CD14-positive monocyte (primary cell): Measurements from ENCODE around the gene NTM. TPM values are rescaled to one million over a fixed set of nuclear protein-coding genes. Genes with fewer than 3 reads are reported as not detected.

Source experiments
- DNase-seq, 3 donors: peaks; one replicate each; pipeline ENCODE4 v3.0.0-alpha.2; 2011 to 2022
- H2AFZ ChIP-seq: 2 replicates; pipeline ENCODE4 v1.6.0; 2012; ENCODE audit warnings: mild to moderate bottlenecking, low read depth, low read length, inconsistent platforms; ENCODE audit not compliant: insufficient read depth, poor library complexity, severe bottlenecking
- H3K27ac ChIP-seq, 2 donors: 1 replicate in 1 of 2; 2 replicates in 1 of 2; pipeline ENCODE4 v1.5.1; 2012 to 2013; ENCODE audit warnings: low read length in 2 of 2, control low read depth in 1 of 2, inconsistent platforms in 1 of 2, low read depth in 1 of 2, mild to moderate bottlenecking in 1 of 2
- H3K27me3 ChIP-seq, 2 donors: one replicate each; pipeline versions ENCODE4 v1.6.0 to v1.6.1; 2011 to 2013; ENCODE audit warnings: low read length in 2 of 2; ENCODE audit not compliant: control insufficient read depth in 2 of 2, insufficient read depth in 2 of 2
- H3K36me3 ChIP-seq, 2 donors: replicated peaks in 1 of 2; 1 replicate in 1 of 2; 2 replicates in 1 of 2; pipeline versions ENCODE4 v1.5.1 to v1.6.1; 2012 to 2013; ENCODE audit warnings: low read length in 2 of 2, control low read depth in 1 of 2, inconsistent platforms in 1 of 2, mild to moderate bottlenecking in 1 of 2; ENCODE audit not compliant: insufficient read depth in 2 of 2, control insufficient read depth in 1 of 2
- H3K4me1 ChIP-seq, 2 donors: 1 replicate in 1 of 2; 2 replicates in 1 of 2; pipeline versions ENCODE4 v1.5.1 to v1.6.1; 2012 to 2013; ENCODE audit warnings: low read length in 2 of 2, control low read depth in 1 of 2, inconsistent platforms in 1 of 2, mild to moderate bottlenecking in 1 of 2, moderate library complexity in 1 of 2; ENCODE audit not compliant: insufficient read depth in 2 of 2, control insufficient read depth in 1 of 2
- H3K4me2 ChIP-seq: replicated peaks from 2 replicates; pipeline ENCODE3; 2012; ENCODE audit warnings: low read length, moderate library complexity, mild to moderate bottlenecking; ENCODE audit not compliant: poor library complexity, severe bottlenecking; ENCODE audit errors: extremely low read depth
- H3K4me3 ChIP-seq, 3 experiments: fragments of 200-600 bp in 1 of 3; sonication (generic) in 1 of 3; replicated peaks in 1 of 3; 1 replicate in 2 of 3; 2 replicates in 1 of 3; pipeline ENCODE4 v1.5.1; 2011 to 2013; ENCODE audit warnings: low read length in 3 of 3, mild to moderate bottlenecking in 3 of 3, control low read depth in 2 of 3, low read depth in 2 of 3, inconsistent platforms in 1 of 3, moderate library complexity in 1 of 3
- H3K79me2 ChIP-seq: 2 replicates; pipeline ENCODE4 v1.6.0; 2012; ENCODE audit warnings: mild to moderate bottlenecking, control low read depth, inconsistent platforms, low read length, moderate library complexity; ENCODE audit not compliant: insufficient read depth
- H3K9ac ChIP-seq: 2 replicates; pipeline ENCODE4 v1.6.0; 2017; ENCODE audit warnings: low read length, mild to moderate bottlenecking; ENCODE audit not compliant: insufficient read depth, poor library complexity, severe bottlenecking
- H3K9me3 ChIP-seq, 2 donors: replicated peaks in 1 of 2; 1 replicate in 1 of 2; 2 replicates in 1 of 2; pipeline versions ENCODE4 v1.5.1 to v1.6.1; 2012 to 2013; ENCODE audit warnings: low read length in 2 of 2, control low read depth in 1 of 2; ENCODE audit not compliant: control insufficient read depth in 1 of 2, insufficient read depth in 1 of 2
- H4K20me1 ChIP-seq: 2 replicates; pipeline ENCODE4 v1.6.0; 2012; ENCODE audit warnings: mild to moderate bottlenecking, low read length, control low read depth, moderate library complexity; ENCODE audit not compliant: insufficient read depth
- H3K27ac Mint-ChIP-seq, 7 donors: one replicate each; pipeline ENCODE4 v1.8.0; 2020; ENCODE audit warnings: mild to moderate bottlenecking in 7 of 7, mixed read lengths in 7 of 7, moderate library complexity in 6 of 7, inconsistent platforms in 2 of 7
- H3K27me3 Mint-ChIP-seq, 3 donors: one replicate each; pipeline ENCODE4 v1.8.0; 2021 to 2022; ENCODE audit warnings: low read depth in 3 of 3, mild to moderate bottlenecking in 3 of 3, mixed read lengths in 3 of 3, moderate library complexity in 3 of 3, inconsistent platforms in 1 of 3
- H3K36me3 Mint-ChIP-seq, 2 donors: one replicate each; pipeline ENCODE4 v1.8.0; 2020; ENCODE audit warnings: mixed read lengths in 2 of 2, inconsistent platforms in 1 of 2, mild to moderate bottlenecking in 1 of 2
- H3K4me1 Mint-ChIP-seq: one replicate; pipeline ENCODE4 v1.8.0; 2020; ENCODE audit warnings: mild to moderate bottlenecking, mixed read lengths
- H3K4me3 Mint-ChIP-seq, 2 donors: one replicate each; pipeline ENCODE4 v1.8.0; 2020; ENCODE audit warnings: mild to moderate bottlenecking in 2 of 2, mixed read lengths in 2 of 2, moderate library complexity in 1 of 2
- H3K9me3 Mint-ChIP-seq, 7 donors: one replicate each; pipeline ENCODE4 v1.8.0; 2020 to 2022; ENCODE audit warnings: mixed read lengths in 7 of 7, mild to moderate bottlenecking in 6 of 7, moderate library complexity in 6 of 7, inconsistent platforms in 2 of 7
- WGBS: methylation state at CpG from one replicate; pipeline ENCODE4 v1.1.5; 2013; ENCODE audit warnings: missing lambda C conversion rate; ENCODE audit not compliant: insufficient coverage; 5-methylcytosine and 5-hydroxymethylcytosine counted together
- intact Hi-C, 2 donors: fragments of 100-400 bp; cut with micrococcal nuclease; formaldehyde crosslinking; loops; one replicate each; pipeline versions ENCODE4 v1.15.0 to v1.15.1; 2023
- polyA plus RNA-seq, 3 donors: library from polyadenylated mRNA; depleted of rRNA in 1 of 3; unstranded in 2 of 3; stranded (reverse) in 1 of 3; fragments of 300-500 nt in 2 of 3; fragments of >200 nt in 1 of 3; fragmentation: Illumina TruSeq in 2 of 3; gene quantifications; 1 replicate in 2 of 3; 2 replicates in 1 of 3; pipeline ENCODE4 v1.2.3, GENCODE V29; 2012 to 2021
- TF ChIP-seq, protein P1 (sequence below): fragments of 200-600 bp; IDR thresholded peaks from one replicate; pipeline ENCODE4 v1.8.0; 2022; ENCODE audit warnings: antibody characterized with exemption, mild to moderate bottlenecking

The NTM gene
- polyA plus RNA-seq, 3 donors, result not detected

DNA sequence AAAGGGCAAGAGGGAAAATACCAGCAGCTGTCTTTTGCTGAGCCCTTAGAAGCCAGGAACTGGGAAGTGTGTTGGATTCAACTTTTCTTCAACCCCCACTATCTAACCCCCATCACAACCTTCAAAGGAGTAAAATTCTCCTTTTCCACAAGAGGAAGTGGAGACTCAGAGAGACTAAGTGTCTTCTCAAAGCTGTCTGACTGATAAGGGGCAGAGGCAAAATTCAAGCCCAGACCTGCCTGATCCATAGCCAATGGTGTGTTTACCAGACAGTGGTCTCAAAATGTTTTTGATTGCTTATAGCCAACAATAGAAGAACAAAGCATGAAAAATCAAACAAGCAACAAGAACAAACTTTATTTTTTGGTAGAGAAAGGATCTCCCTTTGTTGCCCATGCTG, 707.0 kb downstream of the NTM start:
- Histone ChIP-seq H3K27ac (no peak overlapping the region), H3K9me3 (peaks cover 0 to 12% of the 10 kb centered on the region in 2 donors), H3K4me2 (no peak overlapping the region), H3K27me3 (no peaks in the 10 kb centered on the region), H3K4me3 (no peak overlapping the region), H3K9ac (no peak overlapping the region), H3K36me3 (no peaks in the 10 kb centered on the region), H2AFZ (no peak overlapping the region), H4K20me1 (no peaks in the 10 kb centered on the region), H3K4me1 (peaks cover under 1% of the 10 kb centered on the region in 2 donors), H3K79me2 (no peaks in the 10 kb centered on the region)
- TF ChIP-seq, protein P1, sequence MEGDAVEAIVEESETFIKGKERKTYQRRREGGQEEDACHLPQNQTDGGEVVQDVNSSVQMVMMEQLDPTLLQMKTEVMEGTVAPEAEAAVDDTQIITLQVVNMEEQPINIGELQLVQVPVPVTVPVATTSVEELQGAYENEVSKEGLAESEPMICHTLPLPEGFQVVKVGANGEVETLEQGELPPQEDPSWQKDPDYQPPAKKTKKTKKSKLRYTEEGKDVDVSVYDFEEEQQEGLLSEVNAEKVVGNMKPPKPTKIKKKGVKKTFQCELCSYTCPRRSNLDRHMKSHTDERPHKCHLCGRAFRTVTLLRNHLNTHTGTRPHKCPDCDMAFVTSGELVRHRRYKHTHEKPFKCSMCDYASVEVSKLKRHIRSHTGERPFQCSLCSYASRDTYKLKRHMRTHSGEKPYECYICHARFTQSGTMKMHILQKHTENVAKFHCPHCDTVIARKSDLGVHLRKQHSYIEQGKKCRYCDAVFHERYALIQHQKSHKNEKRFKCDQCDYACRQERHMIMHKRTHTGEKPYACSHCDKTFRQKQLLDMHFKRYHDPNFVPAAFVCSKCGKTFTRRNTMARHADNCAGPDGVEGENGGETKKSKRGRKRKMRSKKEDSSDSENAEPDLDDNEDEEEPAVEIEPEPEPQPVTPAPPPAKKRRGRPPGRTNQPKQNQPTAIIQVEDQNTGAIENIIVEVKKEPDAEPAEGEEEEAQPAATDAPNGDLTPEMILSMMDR, result no peak
- DNase-seq, result no peak
- H3K27me3 Mint-ChIP-seq, result peaks cover 0 to 2% (median 2%) of the 10 kb centered on the region in 3 donors
- H3K36me3 Mint-ChIP-seq, result no peaks in the 10 kb centered on the region
- no peak overlapping the region for H3K27ac Mint-ChIP-seq
- intact Hi-C loops, result no loop called here
- no peak overlapping the region for H3K4me3 Mint-ChIP-seq
- H3K4me1 Mint-ChIP-seq, result peaks cover 5% of the 10 kb centered on the region
- H3K9me3 Mint-ChIP-seq, result peaks cover 0 to 19% (median 11%) of the 10 kb centered on the region in 7 donors

DNA sequence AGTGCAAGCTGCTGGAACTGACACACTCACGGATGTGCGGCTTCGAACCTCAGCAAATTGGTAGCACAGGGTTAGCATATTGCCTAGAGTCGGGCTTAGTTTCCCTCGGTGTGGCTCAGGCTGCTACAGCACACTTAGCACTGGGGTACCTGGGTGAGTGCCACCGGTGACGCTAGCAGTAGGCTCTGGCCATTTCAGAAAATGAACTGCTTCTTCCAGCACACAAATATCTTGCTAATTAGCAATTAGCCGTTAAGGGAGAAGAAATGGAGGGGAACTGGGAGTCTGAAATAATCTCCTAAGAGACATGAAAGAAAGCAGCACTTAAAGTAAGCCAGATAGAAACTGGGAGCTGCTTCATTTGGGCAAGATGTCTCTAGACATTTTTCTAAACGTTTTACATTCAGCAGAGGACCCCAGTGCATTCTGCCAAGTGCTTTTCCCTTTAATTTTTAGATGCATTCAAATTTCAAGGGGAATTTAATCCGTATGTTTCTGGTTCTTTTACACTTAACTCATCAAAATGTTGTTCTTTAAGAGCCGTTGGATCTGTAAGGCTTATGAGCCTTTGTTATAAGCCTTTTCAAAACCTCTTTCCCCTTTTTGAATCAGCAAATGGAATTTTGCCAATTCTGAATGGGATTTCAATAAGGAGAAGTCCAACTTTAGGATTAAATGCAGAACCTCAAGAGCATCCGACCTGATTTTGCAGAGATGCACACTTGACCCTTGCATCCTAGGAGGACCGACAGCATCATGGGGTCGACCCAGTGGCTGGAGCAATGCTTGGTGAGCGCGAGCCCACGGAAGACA, 708.1 kb downstream of the NTM start:
- WGBS, result 93% methylated on average over 13 of the region's 17 CpGs
- Mint-ChIP-seq H3K4me1 (no peaks in the 10 kb centered on the region), H3K9me3 (peaks cover 0 to 24% (median 19%) of the 10 kb centered on the region in 7 donors), H3K27me3 (peaks cover 0 to 2% (median 2%) of the 10 kb centered on the region in 3 donors), H3K36me3 (no peaks in the 10 kb centered on the region), H3K4me3 (no peak overlapping the region), H3K27ac (no peak overlapping the region)
- H3K4me3 ChIP-seq, result no peak overlapping the region
- H3K79me2 ChIP-seq, result no peaks in the 10 kb centered on the region
- H3K9ac ChIP-seq, result no peak overlapping the region
- H2AFZ ChIP-seq, result no peak overlapping the region
- no peaks in the 10 kb centered on the region for H4K20me1 ChIP-seq
- peaks cover 2 to 17% of the 10 kb centered on the region in 2 donors for H3K9me3 ChIP-seq
- H3K4me1 ChIP-seq, result no peaks in the 10 kb centered on the region
- intact Hi-C loops, result no loop called here
- DNase-seq, result no peak
- H3K27me3 ChIP-seq, result no peaks in the 10 kb centered on the region
- H3K36me3 ChIP-seq, result no peaks in the 10 kb centered on the region
- no peak overlapping the region for H3K27ac ChIP-seq
- TF ChIP-seq, protein P1, result no peak
- H3K4me2 ChIP-seq, result no peak overlapping the region
